GM12801 (cell line): ENCODE data around the gene NKD2.

Experiments
- TF ChIP-seq, protein P1 (sequence below): IDR thresholded peaks from one replicate; pipeline ENCODE4 v1.5.1; 2011; ENCODE audit warnings: control low read depth; ENCODE audit not compliant: insufficient read length; ENCODE audit errors: extremely low read depth

NKD2 gene

DNA sequence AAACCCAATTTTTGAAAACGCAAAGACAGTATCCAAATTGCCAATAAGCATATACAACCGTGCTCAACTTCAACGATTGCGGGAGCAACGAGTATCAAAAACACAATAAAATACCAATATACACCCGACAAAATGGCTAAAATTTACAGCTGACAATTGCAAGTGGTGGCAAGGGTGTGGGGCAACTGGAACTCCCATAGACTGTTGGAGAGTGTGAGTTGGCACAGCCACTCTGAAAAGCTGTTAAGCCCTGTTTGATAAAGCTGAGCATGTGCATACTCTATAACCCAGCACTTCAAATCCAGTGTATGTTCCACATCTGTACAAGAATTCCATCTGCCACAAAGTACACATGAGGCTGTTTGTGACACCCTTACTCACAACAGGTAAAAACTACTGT, 20.3 kb upstream of the NKD2 start:
- TF ChIP-seq, protein P1, sequence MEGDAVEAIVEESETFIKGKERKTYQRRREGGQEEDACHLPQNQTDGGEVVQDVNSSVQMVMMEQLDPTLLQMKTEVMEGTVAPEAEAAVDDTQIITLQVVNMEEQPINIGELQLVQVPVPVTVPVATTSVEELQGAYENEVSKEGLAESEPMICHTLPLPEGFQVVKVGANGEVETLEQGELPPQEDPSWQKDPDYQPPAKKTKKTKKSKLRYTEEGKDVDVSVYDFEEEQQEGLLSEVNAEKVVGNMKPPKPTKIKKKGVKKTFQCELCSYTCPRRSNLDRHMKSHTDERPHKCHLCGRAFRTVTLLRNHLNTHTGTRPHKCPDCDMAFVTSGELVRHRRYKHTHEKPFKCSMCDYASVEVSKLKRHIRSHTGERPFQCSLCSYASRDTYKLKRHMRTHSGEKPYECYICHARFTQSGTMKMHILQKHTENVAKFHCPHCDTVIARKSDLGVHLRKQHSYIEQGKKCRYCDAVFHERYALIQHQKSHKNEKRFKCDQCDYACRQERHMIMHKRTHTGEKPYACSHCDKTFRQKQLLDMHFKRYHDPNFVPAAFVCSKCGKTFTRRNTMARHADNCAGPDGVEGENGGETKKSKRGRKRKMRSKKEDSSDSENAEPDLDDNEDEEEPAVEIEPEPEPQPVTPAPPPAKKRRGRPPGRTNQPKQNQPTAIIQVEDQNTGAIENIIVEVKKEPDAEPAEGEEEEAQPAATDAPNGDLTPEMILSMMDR, result no peak

DNA sequence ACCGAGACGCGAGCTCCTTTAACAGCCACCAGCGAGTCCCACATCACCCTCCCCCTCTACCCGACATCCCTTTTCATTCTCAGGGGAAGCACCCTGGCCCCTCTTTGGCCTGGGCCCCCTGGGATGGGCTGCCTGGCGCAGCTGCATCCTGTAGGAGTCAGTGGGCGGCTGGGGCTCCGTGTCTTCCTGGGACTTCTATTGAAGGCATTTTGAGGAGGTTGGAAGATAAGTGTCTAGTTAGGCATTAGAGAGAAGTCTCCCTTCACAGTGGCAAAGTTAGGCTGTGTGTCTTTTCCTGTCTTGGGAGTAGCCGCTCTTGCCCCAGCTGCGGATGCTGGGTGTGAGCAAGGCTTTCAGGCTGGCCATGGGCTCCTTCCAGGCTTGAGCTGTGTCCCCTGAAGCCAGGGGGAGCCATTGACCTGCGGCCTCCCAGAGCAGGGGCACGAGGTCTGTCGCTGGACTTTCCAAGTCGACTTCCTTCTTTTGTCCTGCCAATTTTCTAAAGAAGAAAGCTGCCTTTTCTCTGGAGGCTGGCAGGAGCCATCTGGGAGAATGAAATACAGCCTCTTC, 18.6 kb upstream of the NKD2 start:
- TF ChIP-seq, protein P1, result no peak

DNA sequence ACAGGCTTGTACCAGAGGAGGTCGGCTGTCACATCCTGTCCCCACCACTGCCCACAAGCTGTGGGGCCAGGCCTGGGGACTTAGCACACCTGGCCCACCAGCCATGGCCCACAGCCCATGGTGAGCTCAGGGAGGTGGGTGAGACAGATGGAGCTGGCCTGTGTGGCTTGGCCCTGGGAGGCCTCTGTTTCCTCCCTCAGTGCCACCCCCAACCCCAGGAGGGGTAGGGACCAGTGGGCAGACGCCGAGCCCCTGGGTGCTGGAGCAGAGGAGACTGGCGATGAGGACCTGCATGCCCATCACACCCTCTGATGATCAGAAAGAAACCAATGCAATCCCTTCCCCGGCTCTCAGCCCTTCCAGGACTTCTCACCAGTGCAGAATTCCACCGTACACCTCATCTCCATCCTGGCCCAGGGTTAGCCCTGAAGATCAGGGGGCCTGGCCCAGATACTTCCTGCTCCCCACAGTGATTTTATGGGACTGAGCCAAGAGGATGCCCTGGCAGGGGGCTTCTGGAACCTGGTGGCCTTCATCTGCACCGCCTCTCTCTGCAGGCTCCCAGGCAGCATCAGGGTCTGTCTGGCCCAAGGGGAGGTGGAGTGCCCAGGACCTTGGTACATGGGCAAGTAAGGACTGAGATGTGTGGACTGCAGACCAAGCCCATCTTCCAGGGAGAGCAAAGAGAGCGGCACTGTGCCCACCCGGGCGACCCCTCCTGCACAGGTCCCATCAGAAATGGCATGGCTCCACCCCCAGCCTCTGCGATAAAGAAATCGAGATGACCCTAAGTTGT, 16.9 kb upstream of the NKD2 start:
- TF ChIP-seq, protein P1, result no peak

DNA sequence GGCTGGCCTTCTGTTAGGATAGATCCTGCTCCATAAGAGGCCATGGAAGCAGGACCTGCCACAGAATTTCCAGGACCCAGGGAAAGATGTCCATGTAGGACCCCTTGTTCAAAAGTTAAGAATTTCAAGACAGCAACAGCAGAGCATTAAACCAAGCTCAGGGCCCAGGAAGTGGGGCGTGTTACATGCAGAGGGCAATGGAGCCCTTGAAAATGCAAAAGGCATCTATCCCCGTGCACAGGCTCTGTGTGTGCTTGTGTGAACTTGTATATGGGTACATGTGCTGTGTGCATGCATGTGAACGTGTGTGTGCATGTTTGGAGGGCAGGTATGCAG, 14.4 kb upstream of the NKD2 start:
- TF ChIP-seq, protein P1, result no peak

DNA sequence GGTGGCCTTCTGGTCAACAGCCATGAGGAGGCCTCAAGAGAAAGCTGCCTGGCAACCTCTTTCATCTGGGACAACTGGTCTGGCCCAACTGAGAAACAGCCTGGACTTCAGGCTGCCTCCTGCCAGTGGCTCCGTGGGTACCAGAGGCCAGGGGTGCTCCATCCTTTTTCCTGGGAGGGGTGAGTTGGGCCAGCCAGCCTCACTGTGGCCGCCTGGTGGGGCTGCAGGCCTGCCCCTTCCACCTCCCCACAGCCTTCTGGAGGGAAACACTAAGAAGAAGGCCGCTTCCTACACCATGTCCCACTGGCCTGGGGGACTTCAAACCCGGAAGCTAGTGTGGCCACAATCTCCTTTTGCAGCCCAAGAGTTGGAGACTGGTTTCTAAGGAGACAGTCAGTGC, 13.8 kb upstream of the NKD2 start:
- TF ChIP-seq, protein P1, result no peak

DNA sequence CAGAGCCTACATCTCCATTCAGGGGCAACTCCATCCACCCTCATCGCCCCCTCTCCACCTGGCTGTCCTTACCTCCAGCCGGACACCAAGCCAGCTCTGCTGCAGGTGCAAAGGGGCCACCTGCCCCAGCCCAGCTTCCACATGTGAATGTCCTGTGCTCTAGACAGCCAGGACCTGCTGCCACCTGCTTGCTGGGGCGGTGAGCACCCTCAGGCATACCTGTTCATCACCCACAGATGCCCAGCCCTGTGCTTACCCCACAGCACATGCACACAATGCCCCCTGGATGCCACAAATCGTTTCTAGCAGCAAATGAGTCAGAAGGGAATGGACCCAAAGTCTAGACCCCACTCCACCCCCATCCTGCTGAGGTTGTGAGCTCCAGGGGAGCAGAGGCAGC, 13.3 kb upstream of the NKD2 start:
- TF ChIP-seq, protein P1, result no peak

DNA sequence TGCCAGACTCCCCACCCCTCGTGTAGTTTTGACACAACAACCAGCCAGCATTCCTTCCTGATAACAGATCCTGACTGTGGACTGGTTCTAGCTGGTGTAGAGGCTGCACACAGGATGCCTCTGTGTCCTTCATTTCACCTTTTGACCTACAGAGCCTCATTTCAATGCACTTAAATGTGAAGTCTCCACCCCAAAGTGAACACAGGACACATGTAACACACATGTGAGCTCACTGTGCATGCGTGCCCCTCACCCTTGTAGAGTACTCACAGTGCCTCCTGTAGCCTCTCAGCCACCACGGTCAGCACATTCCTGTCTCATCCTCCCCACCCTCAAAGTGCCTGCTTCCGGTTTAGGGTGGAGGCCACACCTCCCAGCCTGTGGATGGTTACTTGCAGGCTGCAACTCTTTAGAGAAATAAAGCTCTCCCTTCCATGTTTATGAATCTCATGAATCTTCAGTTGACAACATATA, 11.6 kb upstream of the NKD2 start:
- TF ChIP-seq, protein P1, result no peak
